GM21529 (cell line): ENCODE measurements around the gene WDR48.
"Not testable (repeated sequence)": the region's sequence is repeated elsewhere in the genome, so short reads cannot be mapped to it uniquely, and the experiment has no call there.

Experiments
- ATAC-seq: cut with Tn5 transposase; IDR thresholded peaks from one replicate; pipeline ENCODE4 v1.9.1; 2021; ENCODE audit not compliant: unreplicated experiment

Gene WDR48

GRCh38 chr3:39051649-39052561, at the start of gene WDR48, which contains the start of gene SCN11A:
Gene WDR48 (plus strand): TSS chr3:39052016. CDS start chr3:39052026, 10 bp downstream.
Gene SCN11A (minus strand): TSS chr3:39051944. CDS start chr3:38950362, 101,582 bp downstream.
- peak; percentile 99 for ATAC-seq

DNA sequence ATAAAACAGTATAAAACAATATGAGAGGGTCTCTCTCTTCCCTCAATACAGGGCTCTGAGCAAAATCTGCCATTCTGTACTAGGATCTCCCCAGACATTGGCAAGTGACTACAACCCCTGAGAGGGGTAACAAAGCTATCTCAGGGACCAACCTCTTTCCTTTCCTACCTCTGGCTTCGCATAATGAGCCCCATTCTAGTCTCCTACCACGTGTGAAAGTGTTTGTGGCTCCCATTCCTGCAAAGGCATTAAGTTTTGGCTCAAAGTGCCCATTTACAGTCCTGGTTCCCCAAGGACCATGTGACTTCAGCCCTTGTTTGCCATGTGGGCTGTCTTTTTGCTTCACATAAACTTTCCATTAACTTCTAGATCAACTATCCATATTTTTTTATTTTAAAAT, 46.5 kb upstream of the WDR48 start:
- no peak for ATAC-seq

- no peak for ATAC-seq
Measured at GRCh38 chr3:39011191-39011736, 40.6 kb upstream of the WDR48 start.

GRCh38 chr3:39013289-39013688, 38.5 kb upstream of the WDR48 start:
- ATAC-seq = no peak

- ATAC-seq = no peak
Measured at GRCh38 chr3:39013921-39014509, 37.8 kb upstream of the WDR48 start.

- no peak for ATAC-seq
Measured at GRCh38 chr3:39015418-39015817, 36.4 kb upstream of the WDR48 start.

GRCh38 chr3:39019299-39019698, 32.5 kb upstream of the WDR48 start:
- no peak for ATAC-seq

- no peak for ATAC-seq
Measured at GRCh38 chr3:39021029-39021428, 30.8 kb upstream of the WDR48 start.

- ATAC-seq = no peak
Measured at GRCh38 chr3:39021465-39022285, 30.1 kb upstream of the WDR48 start.

DNA sequence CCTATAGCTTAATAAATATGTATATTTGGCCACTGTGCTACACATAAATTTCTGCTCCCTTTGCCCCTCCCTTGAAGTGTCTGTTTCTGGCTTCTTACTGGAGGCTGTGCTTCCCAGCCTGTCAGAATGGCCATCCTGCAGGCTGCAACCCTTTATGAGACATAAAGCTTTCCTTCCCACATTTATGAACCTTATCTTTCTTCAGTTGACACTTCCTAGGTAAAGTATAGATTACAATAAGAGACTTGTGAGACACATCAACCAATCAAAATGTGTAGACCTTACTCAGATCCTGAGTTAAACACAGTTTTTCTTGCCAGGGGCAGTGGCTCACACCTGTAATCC, 29.6 kb upstream of the WDR48 start:
- ATAC-seq = no peak

- no peak for ATAC-seq
Measured at GRCh38 chr3:39024497-39024896, 27.3 kb upstream of the WDR48 start.

GRCh38 chr3:39025222-39025970, 26.4 kb upstream of the WDR48 start:
- ATAC-seq = no peak

DNA sequence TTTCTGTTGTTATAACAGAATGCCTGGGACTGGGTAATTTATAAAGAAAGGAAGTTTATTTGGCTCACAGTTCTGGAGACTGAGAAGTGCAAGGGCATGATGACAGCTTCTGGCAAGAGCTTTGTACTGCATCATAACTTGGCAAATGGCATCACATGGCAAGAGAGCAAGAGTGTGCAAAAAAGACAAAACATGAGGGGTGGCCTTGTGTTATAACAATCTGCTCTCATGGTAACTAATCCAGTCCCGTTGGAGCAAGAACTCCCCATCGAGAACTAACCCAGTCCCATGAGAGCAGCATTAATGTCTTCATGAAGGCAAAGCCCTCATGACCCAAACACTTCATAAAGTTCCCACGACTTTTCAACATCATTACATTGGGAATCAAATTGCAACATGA, 23.3 kb upstream of the WDR48 start:
- no peak for ATAC-seq

DNA sequence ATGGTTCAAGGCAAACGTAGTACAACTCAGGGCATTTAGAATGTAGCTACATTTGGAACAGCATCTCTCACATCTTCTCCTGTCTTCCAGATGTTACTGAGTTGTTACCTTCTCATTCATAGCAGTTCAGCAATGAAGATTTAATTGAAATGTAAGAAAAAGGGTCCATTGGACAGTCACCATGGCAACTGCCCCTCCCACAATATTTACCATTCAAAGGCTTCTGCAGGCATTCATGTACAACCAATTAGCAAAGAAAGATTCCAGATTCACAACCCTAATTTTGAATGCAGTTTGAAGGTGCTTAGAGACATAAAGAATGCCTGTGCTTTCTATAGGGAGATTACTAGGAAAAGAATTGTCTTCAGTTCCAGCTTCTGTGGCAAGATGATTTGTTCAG, 22.3 kb upstream of the WDR48 start:
- ATAC-seq = no peak

- no peak for ATAC-seq
Measured at GRCh38 chr3:39038165-39038564, 13.7 kb upstream of the WDR48 start.

- ATAC-seq = no peak
Measured at GRCh38 chr3:39050029-39050428, 1.8 kb upstream of the WDR48 start.

GRCh38 chr3:39052583-39052982, 767 bp downstream of the WDR48 start:
- ATAC-seq = no peak

DNA sequence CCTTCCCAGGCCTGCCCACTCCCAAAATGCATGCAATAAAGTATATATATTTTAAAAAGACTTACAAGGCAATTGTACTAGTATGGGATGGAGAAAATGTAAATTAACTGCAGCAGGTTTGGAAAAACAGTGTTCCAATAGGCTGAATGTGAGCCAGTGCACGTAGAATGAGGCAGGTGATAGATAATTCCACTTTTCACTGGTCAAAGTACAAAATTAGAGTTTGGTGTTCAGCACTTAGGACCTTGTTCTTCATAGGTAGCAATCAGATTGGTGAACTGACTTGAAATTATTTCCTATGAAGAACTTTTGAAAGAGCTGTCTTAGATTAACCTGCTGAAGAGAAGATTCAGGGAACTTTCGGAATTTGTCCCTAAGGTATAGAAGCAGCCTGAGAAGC, 1.9 kb downstream of the WDR48 start:
- no peak for ATAC-seq

DNA sequence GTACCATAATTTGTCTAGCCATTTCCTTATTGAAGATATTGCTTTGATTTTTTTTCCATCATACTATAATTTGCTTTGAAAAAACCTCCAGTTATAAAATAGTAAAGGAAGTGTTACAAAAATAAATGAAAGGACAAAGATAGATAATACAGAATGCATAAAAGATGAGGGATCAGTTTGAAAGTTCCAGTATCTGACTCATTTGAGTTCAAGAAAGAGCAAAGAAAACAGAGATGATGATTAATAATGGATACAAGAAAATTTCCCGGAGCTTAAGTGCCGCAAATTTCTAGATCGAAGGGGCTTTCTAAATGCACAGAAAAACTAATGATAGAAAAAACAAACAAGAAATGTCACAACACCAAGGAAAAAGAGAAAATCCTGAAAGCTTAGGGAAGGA, 4.3 kb downstream of the WDR48 start:
- ATAC-seq = no peak

- not testable (repeated sequence) for ATAC-seq
Measured at GRCh38 chr3:39061228-39061627, 9.4 kb downstream of the WDR48 start.

DNA sequence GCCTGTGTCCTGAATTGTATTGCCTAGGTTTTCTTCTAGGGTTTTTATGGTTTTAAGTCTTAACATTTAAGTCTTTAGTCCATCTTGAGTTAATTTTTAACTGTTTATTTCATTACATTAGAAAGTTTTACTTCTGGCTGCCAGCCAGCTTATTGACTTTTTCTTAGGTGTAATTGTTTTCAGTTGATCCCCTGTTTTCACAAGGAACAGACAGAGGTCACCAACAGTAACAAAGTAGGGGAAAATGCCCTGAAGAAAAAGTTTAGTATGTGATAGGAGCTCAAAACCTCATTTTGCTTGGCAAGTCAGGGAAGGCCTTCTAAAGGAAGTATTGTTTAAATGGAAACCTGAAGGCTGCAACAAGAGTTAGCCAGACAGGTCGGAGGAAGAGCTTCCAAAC, 10.4 kb downstream of the WDR48 start:
- no peak for ATAC-seq
